Tibial nerve (tissue), 4 donors: ENCODE results near the gene AANAT.

ENCODE experiments used
- CTCF ChIP-seq, 5 experiments: fragments of 200-600 bp in 3 of 5; fragments of 450-650 bp in 2 of 5; sonication (generic) in 3 of 5; IDR thresholded peaks; one replicate each; pipeline ENCODE4 v1.5.1; 2016 to 2019; ENCODE audit warnings: antibody characterized with exemption in 5 of 5, mild to moderate bottlenecking in 3 of 5, moderate library complexity in 2 of 5
- EP300 ChIP-seq, 2 donors: sonication (generic); formaldehyde crosslinking; IDR thresholded peaks; one replicate each; pipeline ENCODE4 v1.6.1; 2017; ENCODE audit warnings: antibody characterized with exemption in 2 of 2, mild to moderate bottlenecking in 1 of 2
- POLR2A ChIP-seq, 2 donors: fragments of 450-650 bp; IDR thresholded peaks; one replicate each; pipeline ENCODE4 v1.6.1; 2017; ENCODE audit warnings: antibody characterized with exemption in 2 of 2, mild to moderate bottlenecking in 2 of 2, moderate library complexity in 2 of 2

GRCh38 chr17:76481071-76481655 lies 13.8 kb downstream of the AANAT start:
- TF ChIP-seq POLR2A (IDR thresholded peaks at IDR 0.05), result no peak
- no peak for TF ChIP-seq CTCF (IDR thresholded peaks at IDR 0.05)
- peak in 1 of 2 donors; percentile 33 for TF ChIP-seq EP300 (IDR thresholded peaks at IDR 0.05)
